HG03378 (cell line): Measurements from ENCODE around the gene SYTL1.

Experiments used
- ATAC-seq: cut with Tn5 transposase; IDR thresholded peaks from one replicate; pipeline ENCODE4 v1.9.1; 2021; ENCODE audit warnings: mild to moderate bottlenecking, moderate library complexity; ENCODE audit not compliant: unreplicated experiment

The SYTL1 gene

DNA sequence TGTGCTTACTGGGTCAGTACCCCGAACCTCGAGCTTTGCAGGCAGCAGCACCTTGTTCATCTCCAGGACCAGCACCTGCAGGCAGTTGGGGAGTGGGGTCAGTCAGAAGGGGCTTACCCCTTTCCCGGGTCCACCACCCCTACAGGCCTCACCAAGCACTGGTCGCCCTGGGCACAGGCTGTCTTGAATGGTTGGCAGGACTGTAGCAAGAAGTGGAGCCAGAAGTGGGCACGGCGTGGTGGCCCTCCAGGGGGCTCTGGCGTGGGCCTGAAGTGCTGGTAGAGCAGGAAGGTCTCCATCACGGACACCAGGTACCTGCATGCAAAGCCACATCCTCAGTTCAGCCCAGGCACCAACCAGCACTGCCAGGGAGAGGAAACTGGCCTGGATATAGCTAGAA is 19.7 kb downstream of the SYTL1 start:
- ATAC-seq: no peak

DNA sequence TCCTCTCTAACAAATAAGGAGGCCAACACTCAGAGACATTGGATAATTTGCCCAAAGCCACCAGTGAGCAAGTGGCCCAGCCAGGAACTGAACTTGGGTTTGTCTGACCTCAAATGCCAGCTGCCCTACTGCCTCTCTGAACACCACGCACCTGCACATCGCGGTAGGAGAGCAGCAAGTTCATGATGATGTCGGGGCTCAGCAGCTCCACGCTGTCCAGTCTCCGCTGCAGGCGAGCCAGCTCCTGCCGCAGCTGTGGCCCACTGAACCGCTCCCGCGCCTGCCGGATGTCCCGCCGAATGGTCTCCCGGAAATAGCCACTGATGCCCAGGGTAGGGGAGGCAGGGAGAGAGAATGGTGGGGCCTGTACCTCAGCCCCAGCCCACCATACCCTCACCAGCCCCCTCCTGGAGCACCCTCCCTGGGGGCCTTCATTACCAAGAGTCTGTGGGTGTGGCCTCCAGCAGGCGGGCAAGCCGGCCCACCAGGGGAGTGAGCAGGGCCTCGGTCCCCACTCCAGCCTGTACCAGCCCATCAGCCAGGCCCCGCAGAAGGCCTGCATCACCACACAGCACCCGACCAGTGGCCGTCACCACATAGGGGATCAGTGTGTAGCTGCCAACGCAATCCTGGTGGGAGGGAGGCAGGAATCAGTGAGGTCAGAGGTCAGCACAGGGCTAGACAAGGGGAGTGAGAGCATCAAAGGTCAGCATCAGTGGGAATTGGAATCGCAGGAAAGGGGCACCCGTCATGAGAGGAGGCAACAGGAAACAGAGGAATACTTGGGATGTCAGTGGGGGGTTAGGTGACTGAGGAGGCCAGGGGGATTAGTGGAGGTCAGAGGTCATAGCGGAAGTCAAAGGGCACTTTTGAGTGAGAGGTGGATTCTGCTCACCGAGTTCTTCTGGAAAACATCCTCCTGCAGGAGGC is 22.2 kb downstream of the SYTL1 start:
- ATAC-seq: no peak

DNA sequence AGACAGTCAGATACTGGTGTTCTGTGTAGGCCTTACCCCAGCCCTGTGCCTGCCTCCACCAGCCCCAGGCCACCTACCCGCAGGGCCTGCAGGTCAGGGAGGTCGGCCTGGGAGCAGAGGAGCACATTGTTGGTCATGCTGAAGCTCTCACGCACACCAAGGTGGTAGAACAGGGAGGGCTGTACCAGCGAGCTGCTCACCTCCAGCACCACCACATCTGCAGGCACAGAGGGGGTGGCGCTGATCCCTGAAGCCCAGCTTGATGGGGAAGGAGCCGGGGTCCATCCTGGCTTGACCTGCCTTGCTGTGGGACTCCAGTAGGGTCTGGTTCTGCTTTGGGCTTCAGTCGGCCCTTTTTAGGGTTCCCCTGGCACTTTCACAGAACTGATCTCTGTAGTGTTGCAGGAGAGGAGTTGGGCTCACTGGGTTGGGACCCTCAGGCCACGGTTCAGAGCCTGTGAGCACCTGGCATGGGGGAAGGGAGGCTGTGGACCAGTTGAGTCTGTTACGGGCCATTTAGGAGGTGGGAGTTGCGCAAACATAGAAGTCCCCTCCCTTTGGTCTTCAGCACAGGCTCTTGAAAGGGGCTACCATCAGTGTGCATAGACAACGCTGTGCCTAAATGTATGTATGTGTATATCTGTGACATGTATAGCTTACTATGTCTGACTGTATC is 23.0 kb downstream of the SYTL1 start:
- ATAC-seq: no peak

DNA sequence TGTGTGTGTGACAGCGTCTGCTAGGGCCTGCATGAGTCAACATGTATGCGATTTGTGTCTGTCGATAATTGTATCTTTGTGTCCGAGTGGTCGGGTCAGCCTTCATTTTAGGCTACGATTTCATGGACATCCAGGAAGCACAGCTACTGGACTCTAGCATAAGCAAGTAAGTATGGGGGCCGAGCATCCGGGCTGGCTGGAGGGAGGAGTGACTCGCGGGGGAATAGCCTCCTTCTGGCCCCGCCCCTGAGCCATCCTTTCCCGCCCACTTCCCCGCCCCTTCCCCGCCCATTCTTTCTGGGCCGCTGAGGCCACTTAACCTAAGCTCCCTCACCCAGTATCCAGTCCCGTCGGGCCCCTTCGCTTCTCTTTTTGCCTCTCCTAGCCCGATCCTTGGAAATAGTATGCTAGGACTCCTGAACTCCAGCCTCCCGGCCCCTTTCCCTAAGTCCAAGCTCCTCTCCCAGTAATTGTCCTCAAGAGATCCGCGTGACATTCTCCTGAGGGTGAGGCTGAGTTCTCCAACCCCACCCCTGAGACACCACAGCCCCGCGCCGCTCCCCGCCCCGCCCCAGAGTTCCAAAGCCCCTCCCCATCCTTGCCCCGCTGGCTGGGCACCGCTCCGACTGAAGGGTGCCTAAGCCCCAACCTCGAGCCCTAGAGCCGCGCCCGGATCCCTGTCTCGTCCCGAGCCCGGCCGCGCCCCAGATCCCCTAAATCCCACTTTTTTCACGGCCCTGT is 23.7 kb downstream of the SYTL1 start:
- no peak for ATAC-seq

DNA sequence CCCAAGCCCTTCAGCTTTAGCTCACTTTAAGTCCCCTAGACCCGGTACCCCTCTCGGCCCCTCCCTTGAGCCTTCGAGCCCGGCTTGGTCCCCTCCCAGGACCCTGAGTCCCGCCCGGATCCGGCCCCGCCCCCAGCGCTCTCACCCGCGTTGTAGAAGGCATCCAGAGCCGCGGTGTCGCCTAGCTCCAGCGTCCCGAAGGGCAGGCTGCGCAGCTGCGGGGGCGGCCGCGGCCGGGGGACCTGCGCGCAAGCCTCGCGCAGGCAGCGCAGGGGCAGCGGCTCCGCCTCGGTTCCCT is 24.2 kb downstream of the SYTL1 start:
- ATAC-seq: no peak

DNA sequence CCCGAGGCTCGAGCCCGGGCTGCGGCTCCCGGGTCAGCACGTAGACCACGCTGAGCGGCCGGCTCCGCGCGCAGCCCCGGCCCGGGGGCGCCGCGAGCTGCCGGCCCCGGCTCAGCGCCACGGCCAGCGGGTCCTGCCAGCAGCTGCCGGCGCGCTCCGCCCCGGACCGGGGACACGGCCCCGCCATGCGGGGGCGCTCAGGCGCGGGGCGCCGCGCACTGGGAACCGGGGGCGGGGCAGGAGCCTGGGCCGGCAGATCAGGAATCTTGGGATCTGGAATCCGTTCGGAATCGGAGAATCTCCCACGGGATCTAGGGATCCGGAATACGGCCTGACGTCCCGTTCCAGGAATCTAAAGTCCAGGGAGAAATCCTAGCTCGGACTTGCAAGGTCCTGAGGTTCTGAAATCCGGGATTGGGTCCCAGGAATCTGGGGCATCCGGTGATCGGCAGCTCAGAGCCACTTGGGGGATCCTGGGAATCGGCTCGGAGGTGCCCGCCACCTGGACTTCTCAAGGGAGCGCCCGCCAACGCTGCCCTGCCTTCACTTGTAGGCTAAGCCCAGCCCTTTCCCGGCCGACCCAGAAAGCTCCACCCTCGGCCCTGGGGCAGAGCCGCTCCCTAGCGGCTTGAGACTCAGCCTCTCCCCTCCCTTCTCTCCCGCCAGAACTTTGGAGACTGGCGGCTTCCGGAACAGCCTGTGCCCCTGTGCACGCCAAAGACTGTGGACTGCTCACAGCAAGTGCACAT is 24.8 kb downstream of the SYTL1 start, which contains the start of gene MAP3K6:
TSS of gene MAP3K6 (minus strand) at position 551 of the 749 bp plus-strand sequence. CDS start at position 187, 364 bp downstream.
- no peak for ATAC-seq

DNA sequence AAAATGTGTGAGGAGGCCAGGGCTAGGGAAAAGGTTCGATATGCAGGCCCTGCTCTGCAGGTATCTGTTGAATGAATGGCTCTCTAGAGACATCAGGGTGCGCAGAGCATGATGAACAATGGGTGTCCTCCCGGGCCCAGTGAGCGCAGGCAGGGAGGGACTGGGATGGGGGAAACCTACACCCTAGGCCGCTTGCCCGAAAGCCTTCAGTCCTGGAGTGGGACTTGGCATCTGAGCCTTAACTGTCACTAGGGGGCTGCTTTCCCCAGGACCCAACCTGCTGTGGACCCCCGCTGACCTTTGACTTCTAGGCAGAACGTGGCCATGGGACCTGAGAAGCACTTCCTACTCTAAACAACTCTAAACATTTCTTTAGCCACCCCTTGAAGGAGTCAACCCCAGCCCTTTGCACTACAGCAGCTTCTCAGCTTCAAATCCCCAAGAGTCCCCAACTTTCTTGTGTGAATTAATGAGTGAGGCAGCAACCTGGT is 25.4 kb downstream of the SYTL1 start:
- ATAC-seq: no peak

DNA sequence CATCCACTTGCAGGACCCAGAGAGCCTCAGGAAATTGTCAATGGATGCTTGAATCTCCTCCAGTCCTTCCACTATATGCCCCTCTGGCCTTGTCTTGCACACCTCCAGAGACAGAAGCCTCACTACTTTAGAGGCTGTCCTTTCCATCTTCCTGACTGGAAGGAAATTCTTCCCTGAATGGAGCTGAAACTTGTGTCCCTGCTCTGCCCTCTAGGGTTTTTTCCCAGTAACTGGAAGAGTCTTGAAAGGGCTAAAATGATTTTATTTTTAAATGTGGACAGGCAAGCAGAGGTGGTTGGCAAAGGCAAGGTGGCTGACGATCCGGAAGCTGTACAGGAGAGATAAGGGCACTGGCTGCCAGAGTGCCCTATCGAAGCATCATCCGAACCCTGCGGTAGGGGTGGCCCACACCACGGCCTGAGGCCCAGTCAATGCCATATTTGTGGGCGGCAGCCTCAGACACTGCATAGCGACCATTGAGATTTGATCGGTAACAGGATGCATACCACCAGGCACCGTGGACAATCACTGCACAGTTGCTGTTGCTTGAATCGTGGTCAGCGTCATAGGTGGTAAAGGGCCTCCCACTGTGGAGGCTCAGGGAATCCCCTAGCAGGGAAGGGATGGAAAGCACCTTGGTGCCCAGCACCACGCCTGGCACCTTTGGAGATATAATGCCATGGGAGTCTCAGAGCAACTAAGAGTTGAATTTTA is 27.2 kb downstream of the SYTL1 start:
- ATAC-seq: no peak

DNA sequence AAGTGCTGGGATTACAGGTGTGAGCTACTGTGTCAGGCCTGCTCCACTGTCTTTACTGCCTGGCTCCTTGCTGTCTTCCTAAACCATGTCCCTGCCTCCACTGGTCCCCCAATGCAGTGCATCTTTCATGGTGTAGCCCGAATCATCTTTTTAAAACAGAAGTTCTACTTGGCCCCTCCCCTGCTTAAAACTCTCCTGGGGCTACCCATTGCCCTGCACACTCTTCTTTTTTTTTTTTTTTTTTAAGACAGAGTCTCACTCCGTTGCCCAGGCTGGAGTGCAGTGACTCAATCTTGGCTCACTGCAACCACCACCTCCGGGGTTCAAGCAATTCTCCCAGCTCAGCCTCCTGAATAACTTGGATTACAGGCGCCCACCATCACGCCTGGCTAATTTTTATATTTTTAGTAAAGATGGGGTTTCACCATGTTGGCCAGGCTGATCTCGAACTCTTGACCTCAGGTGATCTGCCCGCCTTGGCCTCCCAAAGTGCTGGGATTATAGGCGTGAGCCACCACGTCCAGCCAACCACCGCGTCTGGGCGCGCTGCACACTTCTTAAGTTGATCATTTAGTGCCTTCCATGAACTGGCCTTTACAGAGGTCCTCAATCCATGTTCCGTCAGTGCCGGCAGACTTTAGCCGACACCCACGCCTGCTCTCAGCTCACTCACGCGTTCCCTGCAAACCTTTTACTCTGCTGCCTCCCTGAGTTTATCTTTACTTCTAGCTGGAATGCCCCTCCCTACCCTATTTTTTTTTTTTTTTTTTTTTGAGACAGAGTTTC is 30.4 kb downstream of the SYTL1 start:
- no peak for ATAC-seq

DNA sequence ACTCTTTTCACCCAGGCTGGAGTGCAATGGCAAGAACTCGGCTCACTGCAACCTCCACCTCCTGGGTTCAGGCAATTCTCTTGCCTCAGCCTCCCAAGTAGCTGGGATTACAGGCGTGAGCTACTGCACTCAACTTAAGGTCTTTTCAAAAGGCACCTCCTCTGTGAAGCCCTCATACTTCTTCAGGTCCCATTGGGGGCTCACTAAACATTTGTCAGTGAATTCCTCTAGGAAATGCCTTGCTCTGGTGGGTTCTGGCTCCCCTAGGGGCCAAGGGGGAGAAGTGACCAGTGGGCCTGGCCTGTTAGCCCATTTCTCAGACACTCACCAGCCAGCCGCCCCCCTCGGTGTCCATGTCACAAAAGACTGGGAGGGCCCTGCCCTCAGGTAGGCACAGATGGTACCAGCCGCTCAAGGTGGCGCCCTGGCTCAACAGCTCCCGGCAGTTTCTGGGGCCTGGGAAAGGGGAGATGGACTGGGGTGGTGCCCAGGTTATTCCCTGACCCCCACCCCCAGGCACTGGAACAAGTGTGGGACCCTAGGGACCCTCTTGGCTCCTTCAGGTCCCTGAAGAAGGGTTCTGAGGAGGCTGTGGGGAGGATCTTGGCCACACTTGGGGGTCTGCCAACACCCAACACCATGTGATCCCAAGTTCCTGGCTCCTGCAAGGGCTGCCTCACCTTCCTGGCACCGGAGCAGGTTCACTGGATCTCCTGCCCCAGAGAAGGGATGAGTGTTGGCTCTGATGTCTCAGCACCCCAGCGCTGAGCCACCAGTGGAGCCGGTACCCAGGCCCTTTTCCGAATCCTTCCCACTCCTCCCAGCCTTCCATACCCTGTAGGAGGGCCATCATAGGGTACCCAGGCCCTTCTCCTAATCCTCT is 31.2 kb downstream of the SYTL1 start:
- no peak for ATAC-seq

DNA sequence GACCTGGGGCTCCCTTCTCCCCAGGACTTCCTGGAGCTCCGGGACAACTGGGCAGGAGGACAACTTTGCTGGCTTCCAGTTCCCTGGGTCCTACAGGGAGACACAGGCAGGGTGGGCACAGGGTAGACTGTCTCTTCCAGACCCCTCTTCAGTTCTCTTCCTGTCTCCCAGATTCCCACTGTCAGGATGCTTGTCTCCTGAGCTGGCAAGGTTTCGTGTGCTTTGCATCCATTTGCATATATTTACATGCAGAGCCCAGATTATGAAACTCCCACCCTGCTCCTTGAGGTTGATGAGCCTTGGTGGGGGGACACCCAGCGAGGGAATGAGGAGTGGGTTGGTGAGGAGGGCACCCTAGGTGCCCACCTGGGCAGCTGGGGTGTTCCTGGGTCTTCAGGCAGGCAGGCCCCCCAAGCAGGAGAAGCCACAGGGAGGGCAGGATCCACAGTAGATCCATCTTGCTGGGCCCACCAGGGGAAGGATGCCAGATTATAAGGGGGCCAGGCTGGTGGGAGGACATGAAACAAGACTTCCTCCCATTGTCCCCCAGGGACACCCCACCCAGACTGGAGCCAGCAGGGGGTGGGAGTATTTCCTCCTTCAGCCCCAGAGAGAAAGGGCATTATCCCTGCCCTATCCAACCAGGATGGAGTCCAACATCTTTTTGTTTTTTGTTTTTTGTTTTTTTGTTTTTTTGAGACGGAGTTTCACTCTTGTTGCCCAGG is 32.7 kb downstream of the SYTL1 start, which contains the start of gene FCN3:
TSS of gene FCN3 (minus strand) at position 463 of the 725 bp plus-strand sequence. CDS start at position 457, 6 bp downstream.
- no peak for ATAC-seq

DNA sequence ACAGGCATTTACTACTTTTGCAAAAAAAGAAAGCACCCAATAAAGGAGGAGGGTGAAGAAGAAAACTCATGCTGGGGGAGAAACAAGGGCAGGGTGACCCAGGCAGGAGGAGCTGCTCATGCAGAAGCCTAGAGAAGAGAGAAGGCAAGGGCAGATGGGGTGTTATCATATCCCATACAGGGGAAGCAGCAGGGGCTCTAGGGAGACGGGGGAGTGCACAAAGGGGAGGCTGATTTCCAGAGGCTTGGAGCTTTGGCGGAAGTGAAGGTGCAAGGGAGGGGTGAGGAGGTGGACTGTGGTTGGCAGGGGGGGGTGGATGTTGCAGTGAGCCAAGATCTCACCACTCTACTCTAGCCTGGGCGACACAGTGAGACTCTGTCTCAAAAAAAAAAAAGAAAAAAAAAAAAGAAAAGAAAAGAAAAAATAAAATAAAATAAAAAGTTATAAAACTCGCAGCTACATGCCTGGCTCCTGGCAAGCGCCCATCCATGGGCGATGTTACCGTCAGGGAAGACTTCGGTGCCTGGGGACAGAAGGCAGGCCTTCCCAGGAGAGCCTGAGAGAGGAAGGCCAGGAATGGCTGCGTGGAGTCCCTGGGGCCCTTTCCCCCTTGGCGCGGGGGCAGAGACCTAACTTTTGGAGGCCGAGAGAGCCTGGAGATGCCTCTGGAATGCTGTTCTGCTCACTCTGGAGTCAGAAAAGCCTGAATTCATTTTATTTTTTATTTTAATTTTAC is 36.1 kb downstream of the SYTL1 start:
- ATAC-seq: no peak

DNA sequence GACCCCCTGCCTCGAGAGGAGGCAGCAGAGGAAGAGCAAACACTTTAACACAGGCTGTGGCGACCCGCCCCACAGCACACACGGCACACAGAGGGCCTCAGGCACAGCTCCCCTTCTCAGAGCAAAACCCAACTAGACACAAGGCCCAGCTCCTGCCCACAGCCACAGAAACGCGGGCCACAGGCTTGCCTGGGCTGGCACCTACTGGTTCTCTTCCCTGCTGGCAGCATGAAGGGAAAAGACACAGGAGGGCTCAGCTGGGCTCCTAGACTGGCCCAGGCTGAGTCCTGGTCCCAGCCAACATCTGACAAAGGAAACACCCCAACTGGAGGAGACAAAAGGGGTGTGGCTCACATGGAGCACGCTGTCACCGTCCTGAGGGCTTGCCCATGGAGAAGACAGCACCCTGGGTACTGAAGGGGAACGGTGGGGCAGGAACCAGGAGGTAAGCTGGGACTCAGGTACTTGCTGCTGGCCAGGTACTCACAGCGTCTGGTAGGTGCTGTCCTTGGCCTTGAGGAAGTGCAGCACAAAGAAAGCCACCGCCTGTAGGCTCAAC is 37.8 kb downstream of the SYTL1 start:
- no peak for ATAC-seq

DNA sequence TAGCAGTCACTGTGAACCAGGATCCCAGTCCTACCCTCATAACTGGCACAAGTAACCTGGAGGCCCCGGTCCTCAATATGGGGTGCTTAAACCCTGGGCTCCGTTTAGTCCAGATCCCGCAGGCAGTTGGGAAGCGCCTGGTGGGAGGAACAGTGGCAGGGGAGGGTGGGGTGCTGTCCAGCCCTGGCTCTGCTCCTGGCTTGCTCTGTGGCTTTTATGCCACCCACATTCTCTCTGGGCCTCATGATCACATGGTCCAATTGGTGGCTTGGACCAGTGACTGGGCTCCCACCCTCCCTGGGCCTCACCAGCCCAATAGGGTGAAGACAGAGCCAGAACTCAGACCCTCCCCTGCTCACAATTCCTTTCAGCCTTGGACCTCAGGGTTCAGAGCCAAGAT is 38.4 kb downstream of the SYTL1 start:
- no peak for ATAC-seq

DNA sequence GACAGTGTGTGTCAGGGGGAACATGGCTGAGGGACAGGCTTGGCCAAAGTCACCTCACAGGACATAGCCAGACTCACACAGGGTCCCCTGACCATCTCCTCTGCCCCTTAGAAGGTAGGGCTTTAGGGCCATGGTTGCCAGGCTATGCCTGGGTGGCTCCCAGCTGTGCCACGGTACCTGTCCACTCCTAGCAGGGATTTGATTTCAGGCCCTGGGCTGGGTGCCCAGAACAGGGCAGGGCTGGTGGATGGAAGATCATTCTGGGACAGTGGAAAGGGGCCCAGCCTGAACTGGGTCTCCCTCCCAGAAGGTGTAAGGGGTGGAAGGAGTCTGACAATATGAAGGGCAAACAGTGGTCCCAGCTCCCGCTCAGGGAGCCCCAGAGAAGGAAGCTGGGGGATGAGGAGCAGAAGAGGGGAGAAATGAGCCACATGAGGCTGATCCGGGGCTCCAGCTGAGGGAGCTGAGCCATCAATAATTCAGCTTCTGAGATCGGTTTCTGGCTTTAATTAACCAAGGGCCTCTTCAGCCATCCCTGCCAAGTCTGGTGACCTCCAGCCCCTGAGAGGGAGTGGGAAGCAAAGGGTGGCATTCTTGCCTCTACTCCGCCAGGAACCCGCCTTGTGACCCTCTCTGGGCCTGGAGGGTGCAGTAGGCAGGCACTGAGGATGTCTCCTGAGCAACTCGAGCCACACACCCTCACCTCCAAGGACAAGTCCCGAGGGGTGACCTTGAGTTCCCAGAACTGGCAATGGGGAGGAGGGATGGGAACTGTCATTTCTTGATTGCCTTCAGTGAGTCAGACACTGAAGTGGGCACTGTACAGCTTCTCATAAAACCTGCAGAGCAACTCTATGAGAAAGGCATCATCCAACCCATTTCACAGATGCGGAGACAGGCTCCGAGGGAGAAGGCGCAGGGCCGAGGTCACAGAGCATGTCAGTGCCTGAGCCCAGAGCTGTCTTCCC is 39.2 kb downstream of the SYTL1 start:
- ATAC-seq: no peak
